HEK293 (cell line): ENCODE results near the gene CHST5.
A peak's percentile ranks its signal among the peaks of the same experiment; 100 is the strongest.
"Not testable (repeated sequence)": the region's sequence is repeated elsewhere in the genome, so short reads cannot be mapped to it uniquely, and the experiment has no call there.

ENCODE experiments used
- CTCF ChIA-PET: fragments of 350-600 bp; formaldehyde crosslinking; extraction: SDS; loops from one replicate; lab custom pipeline; 2021; ENCODE audit warnings: antibody characterized with exemption; lab: Yijun Ruan, JAX
- POLR2A ChIA-PET: fragments of 300-600 bp; formaldehyde crosslinking; extraction: SDS; loops from one replicate; lab custom pipeline; 2020; ENCODE audit warnings: antibody characterized with exemption, inconsistent platforms; lab: Yijun Ruan, JAX
- H3K27ac ChIP-seq: fragments of 200-500 bp; sonication (Bioruptor generic); 2 replicates; pipeline ENCODE4 v1.5.1; 2014; ENCODE audit warnings: low read depth, low read length, control low read depth, inconsistent platforms; ENCODE audit errors: extremely low read depth
- H3K36me3 ChIP-seq, 2 experiments: fragments of 200-500 bp in 1 of 2; sonication (Bioruptor generic) in 1 of 2; 1 replicate in 1 of 2; 2 replicates in 1 of 2; pipeline ENCODE4 v1.5.1; 2014 to 2017; ENCODE audit warnings: inconsistent platforms in 2 of 2, low read length in 2 of 2; ENCODE audit not compliant: control insufficient read depth in 2 of 2, insufficient read depth in 1 of 2
- H3K4me1 ChIP-seq: fragments of 200-500 bp; sonication (Bioruptor generic); 2 replicates; pipeline ENCODE4 v1.5.1; 2014; ENCODE audit warnings: mild to moderate bottlenecking, low read length, inconsistent platforms; ENCODE audit not compliant: control insufficient read depth, insufficient read depth
- H3K4me3 ChIP-seq: 2 replicates; pipeline ENCODE4 v1.5.1; 2011; ENCODE audit warnings: low read depth, mild to moderate bottlenecking, control low read depth, low read length, moderate library complexity
- H3K9me3 ChIP-seq: fragments of 200-500 bp; sonication (Bioruptor generic); 2 replicates; pipeline ENCODE4 v1.5.1; 2014; ENCODE audit warnings: low read depth, low read length, inconsistent platforms; ENCODE audit not compliant: control insufficient read depth, insufficient read depth
- BCL11A ChIP-seq: fragments of 450-650 bp; formaldehyde crosslinking; IDR thresholded peaks from 2 replicates; pipeline ENCODE4 v1.5.1; 2016; ENCODE audit warnings: low read depth, missing biosample characterization, missing genetic modification characterization
- FEZF1 ChIP-seq: fragments of 450-650 bp; formaldehyde crosslinking; IDR thresholded peaks from 2 replicates; pipeline ENCODE4 v1.5.1; 2016; ENCODE audit warnings: missing biosample characterization, missing genetic modification characterization
- GLI4 ChIP-seq: fragments of 450-650 bp; formaldehyde crosslinking; IDR thresholded peaks from 2 replicates; pipeline ENCODE4 v1.5.1; 2016; ENCODE audit warnings: missing biosample characterization, missing genetic modification characterization
- HIC1 ChIP-seq: fragments of 450-650 bp; formaldehyde crosslinking; IDR thresholded peaks from 2 replicates; pipeline ENCODE4 v1.5.1; 2016; ENCODE audit warnings: missing biosample characterization, missing genetic modification characterization
- INSM2 ChIP-seq: fragments of 450-650 bp; formaldehyde crosslinking; IDR thresholded peaks from 2 replicates; pipeline ENCODE4 v1.5.1; 2016; ENCODE audit warnings: missing biosample characterization, missing genetic modification characterization
- KLF9 ChIP-seq: fragments of 450-650 bp; formaldehyde crosslinking; IDR thresholded peaks from 2 replicates; pipeline ENCODE4 v1.5.1; 2016; ENCODE audit warnings: missing biosample characterization, missing genetic modification characterization, low read depth
- PRDM2 ChIP-seq: fragments of 450-650 bp; formaldehyde crosslinking; IDR thresholded peaks from 2 replicates; pipeline ENCODE4 v1.5.1; 2016; ENCODE audit warnings: missing biosample characterization, missing genetic modification characterization, borderline replicate concordance
- SCRT1 ChIP-seq: fragments of 450-650 bp; formaldehyde crosslinking; IDR thresholded peaks from 2 replicates; pipeline ENCODE4 v1.5.1; 2016; ENCODE audit warnings: missing biosample characterization, missing genetic modification characterization, borderline replicate concordance
- SCRT2 ChIP-seq: fragments of 450-650 bp; formaldehyde crosslinking; IDR thresholded peaks from 2 replicates; pipeline ENCODE4 v1.5.1; 2016; ENCODE audit warnings: missing biosample characterization, missing genetic modification characterization
- ZBTB8A ChIP-seq: fragments of 450-650 bp; formaldehyde crosslinking; IDR thresholded peaks from 2 replicates; pipeline ENCODE4 v1.5.1; 2016; ENCODE audit warnings: missing biosample characterization, missing genetic modification characterization
- ZNF121 ChIP-seq: fragments of 450-650 bp; formaldehyde crosslinking; IDR thresholded peaks from 2 replicates; pipeline ENCODE4 v1.5.1; 2016; ENCODE audit warnings: missing biosample characterization, missing genetic modification characterization
- ZNF157 ChIP-seq: fragments of 450-650 bp; formaldehyde crosslinking; IDR thresholded peaks from 2 replicates; pipeline ENCODE4 v1.5.1; 2016; ENCODE audit warnings: missing biosample characterization, missing genetic modification characterization
- ZNF174 ChIP-seq: fragments of 450-650 bp; formaldehyde crosslinking; IDR thresholded peaks from 2 replicates; pipeline ENCODE4 v1.5.0; 2017; ENCODE audit warnings: missing biosample characterization, mild to moderate bottlenecking, missing genetic modification characterization
- ZNF335 ChIP-seq: fragments of 450-650 bp; formaldehyde crosslinking; conservative IDR thresholded peaks from 2 replicates; pipeline ENCODE4 v1.5.1; 2016; ENCODE audit warnings: missing biosample characterization, missing genetic modification characterization
- ZNF610 ChIP-seq: fragments of 450-650 bp; formaldehyde crosslinking; IDR thresholded peaks from 2 replicates; pipeline ENCODE4 v1.5.1; 2016; ENCODE audit warnings: missing biosample characterization, missing genetic modification characterization, borderline replicate concordance
- ZNF768 ChIP-seq: fragments of 450-650 bp; formaldehyde crosslinking; IDR thresholded peaks from 2 replicates; pipeline ENCODE4 v1.5.1; 2018; ENCODE audit warnings: missing biosample characterization, mild to moderate bottlenecking, missing genetic modification characterization

The CHST5 gene

GRCh38 chr16:75519175-75519574 lies 16.7 kb downstream of the CHST5 start:
- POLR2A ChIA-PET: no interaction called here
- no peaks in the 10 kb centered on the region for H3K4me1 ChIP-seq
- TF ChIP-seq SCRT1: no peak
- peak; percentile 79 for TF ChIP-seq ZNF121 (tag by site-specific recombination)
- H3K36me3 ChIP-seq: no peaks in the 10 kb centered on the region; a peak in 1 of 3 replicates
- no peak overlapping the region for H3K27ac ChIP-seq
- CTCF ChIA-PET: interaction anchor here (0.7 to 4.7 kb wide), 4 partner anchors 31 to 319 kb away, joined by 5 to 42 read pairs (median 8); no protein-coding TSS in a partner anchor
- no peaks in the 10 kb centered on the region for H3K9me3 ChIP-seq
- no peak overlapping the region for H3K4me3 ChIP-seq

- Histone ChIP-seq H3K4me3 (peak overlapping the region; percentile 81), H3K27ac (peak overlapping the region; percentile 68)
- CTCF ChIA-PET: interaction anchor here (0.6 to 4.7 kb wide), 30 partner anchors 11 to 1699 kb away, joined by 3 to 42 read pairs (median 5); partner anchors contain the start of genes CHST5, CHST6, GABARAPL2 and TMEM170A
- H3K36me3 ChIP-seq, H3K4me1 ChIP-seq, H3K9me3 ChIP-seq: not testable (repeated sequence)
- TF ChIP-seq PRDM2 (0 out of 2 replicates have a peak, but pooled peaks have one; percentile 83), SCRT2 (tag by site-specific recombination) (peak; percentile 98), ZNF121 (tag by site-specific recombination) (0 out of 2 replicates have a peak, but pooled peaks have one; percentile 11), ZNF174 (0 out of 2 replicates have a peak, but pooled peaks have one; percentile 38), SCRT1 (peak; percentile 75), ZNF335 (tag by site-specific recombination) (peak; percentile 29), ZBTB8A (tag by site-specific recombination) (0 out of 2 replicates have a peak, but pooled peaks have one; percentile 42)
- POLR2A ChIA-PET: interaction anchor here (0.6 to 1.8 kb wide), 16 partner anchors 8 to 1689 kb away, joined by 3 to 12 read pairs (median 6); partner anchors contain the start of genes ADAT1, CFDP1, GABARAPL2 and KARS1
These were observed 19.5 kb downstream of the CHST5 start for GRCh38 chr16:75516189-75516966.

GRCh38 chr16:75514296-75514695 lies 21.6 kb downstream of the CHST5 start:
- H3K27ac ChIP-seq: no peak overlapping the region
- H3K4me1 ChIP-seq: peaks cover 3% of the 10 kb centered on the region; the same call in 1 of the 2 replicates
- CTCF ChIA-PET: interaction anchor here (0.8 to 1.3 kb wide), 2 partner anchors 42 to 43 kb away, joined by 4 to 8 read pairs; no protein-coding TSS in a partner anchor
- POLR2A ChIA-PET: no interaction called here
- TF ChIP-seq ZNF768 (no peak), ZNF157 (tag by site-specific recombination) (no peak), GLI4 (tag by site-specific recombination) (no peak), INSM2 (tag by site-specific recombination) (no peak), HIC1 (tag by site-specific recombination) (no peak), ZNF610 (tag by site-specific recombination) (no peak), FEZF1 (no peak), BCL11A (tag by site-specific recombination) (no peak), KLF9 (tag by site-specific recombination) (no peak)
- H3K36me3 ChIP-seq: no peaks in the 10 kb centered on the region; a peak in 1 of 3 replicates
- no peak overlapping the region for H3K4me3 ChIP-seq
- H3K9me3 ChIP-seq: no peaks in the 10 kb centered on the region
